ENCODE measurements around the gene RELN.
"Not testable (repeated sequence)": the region's sequence is repeated elsewhere in the genome, so short reads cannot be mapped to it uniquely, and the experiment has no call there.

The RELN gene

DNA sequence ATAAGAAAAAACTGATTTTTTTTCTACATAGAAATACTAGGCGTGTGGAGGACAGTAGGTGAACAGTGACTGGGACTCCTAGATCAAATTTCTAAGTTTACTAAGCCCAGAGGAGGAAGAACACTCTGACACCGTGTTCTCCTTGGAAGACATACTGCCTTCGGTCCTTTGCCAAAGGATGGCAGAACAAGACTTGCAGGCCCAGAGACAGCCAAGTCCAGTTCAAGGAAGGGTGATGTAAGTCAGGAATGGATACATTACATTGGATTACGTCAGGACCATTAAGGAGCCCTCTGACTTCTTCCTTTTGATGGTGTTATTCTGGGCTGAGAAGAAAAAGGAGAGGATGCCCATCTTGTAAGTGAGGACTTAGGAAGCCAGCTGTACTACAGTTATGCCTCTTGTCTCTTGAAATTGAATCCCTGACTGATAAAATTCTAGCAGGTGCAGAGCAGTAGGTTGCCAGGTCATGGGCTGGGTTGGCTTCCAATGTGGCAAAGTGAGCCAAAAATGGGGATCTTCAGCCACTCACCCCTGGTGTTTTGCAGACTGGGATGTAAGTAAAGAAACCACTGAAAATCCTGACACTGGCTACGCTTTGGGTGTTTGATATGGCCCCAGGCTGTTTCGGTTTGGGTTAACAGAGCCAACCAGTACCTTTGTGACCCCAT, 45.1 kb downstream of the RELN start:
- DNase-seq (ENCODE audit: low read depth, low spot score), result no peak

DNA sequence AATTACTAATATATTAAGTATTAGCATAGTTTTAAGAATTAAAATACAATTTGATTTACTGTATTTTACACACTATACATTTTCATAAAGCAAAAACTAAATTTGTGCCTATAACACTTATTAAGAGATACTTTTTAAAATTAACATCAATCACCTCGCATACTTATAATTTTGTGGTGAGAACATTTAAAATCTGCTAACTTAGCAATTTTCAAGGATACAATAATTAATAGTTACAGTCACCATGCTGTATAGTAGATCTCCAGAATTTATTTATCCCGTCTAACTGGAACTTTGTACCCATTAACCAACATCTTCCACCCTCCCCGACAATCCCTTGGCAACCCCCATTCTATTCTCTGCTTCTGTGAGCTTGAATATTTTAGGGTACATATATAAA, 47.5 kb downstream of the RELN start:
- DNase-seq (ENCODE audit: low read depth, low spot score), result no peak

DNA sequence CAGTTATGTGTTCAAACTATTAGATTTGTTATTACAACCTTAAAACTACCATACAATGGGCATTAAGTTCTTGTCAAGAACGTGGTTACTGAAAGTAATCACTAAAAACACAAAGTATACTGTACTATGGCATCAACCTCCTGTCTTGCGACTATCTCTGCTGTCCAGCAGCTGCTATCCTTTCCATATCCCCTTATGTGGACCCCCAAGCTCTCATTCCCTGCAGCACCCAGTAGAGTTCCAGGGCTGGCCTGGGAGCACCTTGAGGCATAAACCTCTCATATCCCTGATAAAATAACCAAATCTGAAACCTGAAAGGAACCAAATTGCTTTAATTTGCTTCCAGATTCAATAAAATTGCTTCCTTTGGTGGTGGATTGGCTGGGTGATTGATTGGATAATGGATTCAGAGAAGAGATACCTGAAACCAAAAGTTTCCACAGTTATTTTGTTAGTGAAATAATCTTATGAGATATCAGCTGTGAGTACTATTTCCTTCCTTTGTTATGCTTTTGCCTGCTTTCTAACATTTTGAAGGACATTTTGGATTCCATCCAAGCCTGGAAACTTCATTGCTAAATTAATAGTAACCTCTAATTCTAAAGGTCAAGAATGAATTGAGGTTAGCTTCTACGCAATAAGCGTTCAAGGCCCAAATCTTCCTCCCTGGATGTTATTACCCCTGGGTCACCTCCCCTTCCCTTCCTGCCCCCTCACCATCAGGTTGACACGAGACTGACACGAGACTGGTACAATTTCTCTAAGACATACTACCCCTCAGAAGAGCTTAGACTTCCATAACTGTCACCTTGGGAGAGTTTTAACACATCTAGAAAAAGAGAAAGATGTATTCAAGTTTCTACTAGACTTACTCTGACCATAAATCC, 48.8 kb downstream of the RELN start:
- no peak for DNase-seq (ENCODE audit: low read depth, low spot score)

DNA sequence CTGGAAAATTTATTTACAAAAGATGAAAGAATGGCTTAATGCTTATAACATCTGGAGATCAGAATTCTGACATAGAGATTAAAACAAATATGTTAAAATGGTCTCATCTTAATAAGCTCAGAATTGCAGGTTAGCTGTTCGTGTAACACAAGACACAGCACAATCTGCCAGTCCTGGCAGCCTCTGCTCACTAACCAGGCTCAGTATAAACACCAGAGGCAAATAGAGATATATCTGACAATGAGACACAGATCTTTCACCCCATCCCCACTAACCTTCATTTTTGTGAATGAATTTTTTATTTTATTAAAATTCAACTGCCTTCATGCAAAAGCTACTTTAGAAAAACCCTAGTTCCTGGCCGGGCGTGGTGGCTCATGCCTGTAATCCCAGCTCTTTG, 51.8 kb downstream of the RELN start:
- DNase-seq (ENCODE audit: low read depth, low spot score), result no peak

DNA sequence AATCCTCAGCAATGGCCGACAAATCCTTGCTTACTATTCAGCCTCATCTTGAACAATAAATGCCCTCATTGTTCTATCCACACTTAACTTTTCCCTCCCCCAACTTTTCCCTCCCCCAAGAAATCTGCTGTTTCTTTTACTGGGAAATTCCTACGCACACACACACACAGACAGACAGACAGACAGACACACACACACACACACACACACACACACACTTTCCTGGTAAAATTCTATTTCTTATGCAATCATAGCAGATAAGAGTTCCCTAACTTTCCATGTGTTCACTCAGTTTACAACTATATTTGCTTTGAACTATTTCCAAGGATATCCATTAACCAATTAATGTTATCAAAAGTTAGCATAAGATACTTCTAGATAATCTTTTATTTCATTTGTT, 52.9 kb downstream of the RELN start:
- no peak for DNase-seq (ENCODE audit: low read depth, low spot score)

GRCh38 chr7:103934508-103934907, 55.0 kb downstream of the RELN start:
- no peak for DNase-seq (ENCODE audit: low read depth, low spot score)

DNA sequence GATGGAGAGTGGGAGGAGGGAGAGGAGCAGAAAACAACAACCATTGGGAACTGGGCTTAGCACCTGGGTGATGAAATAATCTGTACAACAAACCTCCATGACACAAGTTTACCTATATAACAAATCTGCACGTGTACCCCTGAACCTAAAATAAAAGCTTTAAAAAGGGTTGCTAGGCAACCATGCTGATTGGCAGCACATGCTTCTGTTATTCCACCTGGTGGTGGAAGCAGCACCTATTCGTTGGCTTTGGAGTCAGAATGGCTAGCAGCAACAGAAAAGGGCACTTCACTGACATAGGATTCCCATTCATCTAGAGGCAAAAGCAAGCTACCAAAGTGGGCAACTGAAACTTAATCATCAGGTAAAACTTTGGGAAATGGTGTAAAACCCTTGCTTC, 57.1 kb downstream of the RELN start:
- DNase-seq (ENCODE audit: low read depth, low spot score), result no peak

- no peak for DNase-seq (ENCODE audit: low read depth, low spot score)
Observed at GRCh38 chr7:103929901-103930311, 59.6 kb downstream of the RELN start.

DNA sequence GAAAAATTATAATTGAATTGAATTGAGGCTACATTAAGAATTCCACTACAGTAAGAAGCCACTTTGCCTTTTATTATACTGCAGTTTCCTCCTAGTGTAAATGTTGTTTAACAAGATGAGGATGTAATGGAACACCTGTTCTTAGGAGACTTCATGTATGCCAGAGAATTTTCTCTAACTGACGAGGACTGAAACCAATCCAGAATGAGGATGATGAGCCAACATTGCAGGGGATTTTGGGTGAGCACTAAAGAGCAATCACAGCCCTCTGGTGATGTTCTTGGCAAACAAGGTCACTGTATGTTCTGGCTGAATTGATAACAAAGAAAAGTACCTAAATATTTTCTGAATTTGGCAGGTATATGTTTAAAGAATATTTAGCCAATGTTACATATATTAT, 60.9 kb downstream of the RELN start:
- no peak for DNase-seq (ENCODE audit: low read depth, low spot score)

DNA sequence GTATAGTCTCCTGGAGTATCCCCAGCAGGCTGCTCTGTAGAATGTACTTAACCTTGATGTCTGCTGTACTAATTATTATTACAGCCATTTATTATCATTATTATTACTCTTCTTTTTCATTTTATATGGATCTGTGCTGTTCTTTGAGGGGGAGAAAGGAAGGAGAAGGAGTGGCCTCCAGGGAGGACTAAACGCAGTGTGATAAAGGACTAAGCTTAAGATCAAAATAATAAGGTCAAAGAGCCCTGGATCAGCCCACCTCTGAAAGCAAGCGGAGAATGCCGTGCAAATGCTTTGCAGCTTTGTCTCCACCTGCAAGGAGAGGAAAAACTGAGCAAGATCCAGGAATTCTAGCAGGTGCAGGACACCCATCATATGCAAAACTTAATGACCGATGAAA, 65.3 kb downstream of the RELN start:
- no peak for DNase-seq (ENCODE audit: low read depth, low spot score)

- DNase-seq (ENCODE audit: low read depth, low spot score), result no peak
Observed at GRCh38 chr7:103922407-103922806, 67.1 kb downstream of the RELN start.

GRCh38 chr7:103921692-103922091, 67.8 kb downstream of the RELN start:
- no peak for DNase-seq (ENCODE audit: low read depth, low spot score)

GRCh38 chr7:103919272-103919868, 70.1 kb downstream of the RELN start:
- DNase-seq (ENCODE audit: low read depth, low spot score), result no peak

GRCh38 chr7:103918631-103919271, 70.7 kb downstream of the RELN start:
- DNase-seq (ENCODE audit: low read depth, low spot score), result no peak

GRCh38 chr7:103915680-103916357, 73.6 kb downstream of the RELN start:
- DNase-seq (ENCODE audit: low read depth, low spot score), result no peak

DNA sequence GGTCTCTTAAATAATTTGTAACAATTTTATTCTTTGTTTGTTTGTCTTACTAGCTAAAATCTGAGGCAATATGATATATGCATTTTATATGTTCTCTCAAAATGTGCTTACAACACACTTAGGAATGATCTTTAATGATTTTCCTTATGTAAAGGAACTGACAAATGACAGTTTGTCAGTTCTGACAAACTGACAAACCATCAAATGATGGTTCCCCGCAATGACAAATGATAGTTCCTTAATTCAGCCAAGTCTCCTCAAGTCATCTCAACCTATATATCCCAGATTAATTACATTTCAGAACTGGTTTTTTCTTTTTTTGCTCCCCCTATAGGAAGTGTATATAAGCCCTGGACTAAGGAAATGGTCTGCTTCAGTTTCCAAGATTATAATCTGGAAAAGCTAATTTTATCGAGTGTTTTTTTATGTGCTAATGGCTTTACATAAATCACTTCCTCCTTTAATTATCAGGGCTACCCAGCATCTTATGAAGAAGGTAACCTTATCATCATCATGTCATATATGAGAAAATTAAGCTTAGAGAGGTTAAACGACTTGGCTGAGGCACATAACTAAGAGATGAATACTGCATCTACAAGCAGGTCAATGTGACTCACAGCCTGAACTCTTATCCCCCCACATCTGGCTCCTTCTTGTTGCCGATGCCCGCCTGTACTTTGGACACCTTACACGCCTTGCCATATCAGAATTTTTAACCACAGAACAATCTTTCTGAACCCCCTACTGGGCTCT, 75.1 kb downstream of the RELN start:
- DNase-seq (ENCODE audit: low read depth, low spot score), result no peak

DNA sequence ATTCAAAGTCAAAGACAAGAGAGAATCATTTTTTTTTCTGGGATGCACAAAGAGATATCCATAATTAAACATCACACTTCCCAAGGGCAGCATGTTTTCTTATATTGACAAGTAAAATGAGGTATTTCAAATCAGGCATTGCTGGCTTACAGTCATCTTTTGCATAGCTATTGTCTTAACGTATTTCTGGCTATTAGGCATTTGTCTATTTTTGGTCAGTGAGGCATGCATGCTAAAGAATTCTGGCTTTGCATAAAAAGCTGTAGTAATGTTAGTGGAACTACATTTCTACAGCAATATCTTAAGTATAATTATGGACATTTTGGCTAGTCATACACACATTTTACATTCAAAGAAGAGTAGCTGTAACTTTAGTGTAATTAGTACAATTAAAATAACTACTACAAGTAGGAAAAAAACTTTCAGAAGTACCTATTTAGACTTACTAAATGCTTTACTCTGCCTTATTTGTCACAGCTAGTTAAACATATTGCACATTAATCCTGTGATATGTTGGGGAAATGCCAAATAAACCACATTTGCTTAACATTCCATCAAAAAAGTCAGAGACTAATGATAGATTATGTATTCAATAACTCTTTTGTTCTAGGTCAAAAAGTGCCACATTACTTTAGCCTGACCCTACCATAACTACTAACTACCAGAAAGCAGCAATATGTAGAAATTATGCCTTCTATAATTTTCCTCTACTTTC, 76.4 kb downstream of the RELN start:
- no peak for DNase-seq (ENCODE audit: low read depth, low spot score)

GRCh38 chr7:103911015-103911414, 78.4 kb downstream of the RELN start:
- DNase-seq (ENCODE audit: low read depth, low spot score), result not testable (repeated sequence)

GRCh38 chr7:103905997-103906396, 83.5 kb downstream of the RELN start:
- DNase-seq (ENCODE audit: low read depth, low spot score), result no peak

DNA sequence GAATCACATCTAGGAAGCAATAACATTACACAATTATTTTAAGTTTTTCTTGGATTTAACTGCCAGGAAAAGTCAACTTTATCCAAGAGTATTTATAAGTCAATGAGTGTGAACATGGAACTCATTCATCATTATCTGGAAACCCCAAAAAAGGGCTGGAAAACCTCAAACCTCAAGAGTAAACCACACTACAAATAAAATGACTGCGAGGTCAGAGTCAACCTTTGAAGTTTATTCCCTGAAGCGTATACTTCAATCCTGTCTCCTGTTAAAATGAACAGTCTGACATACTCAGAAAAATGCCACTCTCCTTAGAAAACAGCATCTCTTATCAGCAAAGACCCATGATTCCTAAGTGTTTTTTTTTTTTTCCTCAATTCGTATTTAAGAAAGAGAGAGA, 86.5 kb downstream of the RELN start:
- no peak for DNase-seq (ENCODE audit: low read depth, low spot score)
